ENCODE data around the gene ZNF367. TPM values are rescaled to one million over a fixed set of nuclear protein-coding genes. Genes with fewer than 3 reads are reported as not detected.

ZNF367 gene
- total and polyA plus RNA-seq, 8 donors = 0.58 to 9.8 (median 1.8) TPM; not detected in 1

DNA sequence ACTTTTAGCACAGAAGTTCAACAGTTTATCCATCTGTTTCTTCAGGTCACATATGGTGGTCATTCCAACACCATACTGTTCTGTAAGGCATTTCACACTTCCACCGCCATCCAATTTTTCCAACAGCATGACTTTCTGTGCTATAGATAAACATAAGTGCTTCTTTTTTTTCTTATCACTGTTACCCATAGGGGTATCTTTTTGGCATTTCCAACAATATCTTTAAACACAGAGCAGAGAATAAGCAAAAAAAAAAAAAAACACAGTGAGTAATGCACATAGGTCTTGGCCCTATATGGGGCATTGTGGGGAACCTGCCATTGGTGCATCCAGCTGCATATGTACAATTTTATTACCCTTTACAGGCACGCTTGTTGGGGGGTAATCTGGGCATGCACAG lies 12.2 kb upstream of the ZNF367 start:
- no peaks in the 10 kb centered on the region for H3K27me3 ChIP-seq
- H3K4me1 ChIP-seq = no peaks in the 10 kb centered on the region
- no peak overlapping the region for H3K4me3 ChIP-seq
- DNase-seq = no peak
- WGBS, 5 donors = 89 to 96% (median 95%) methylated on average over 2 of the region's 2 CpGs
- no peak for TF ChIP-seq POLR2A (IDR thresholded peaks at IDR 0.05)
- no peak for TF ChIP-seq POLR2AphosphoS5 (IDR thresholded peaks at IDR 0.05)
- no peak for TF ChIP-seq EP300 (IDR thresholded peaks at IDR 0.05)
- TF ChIP-seq, protein P1, sequence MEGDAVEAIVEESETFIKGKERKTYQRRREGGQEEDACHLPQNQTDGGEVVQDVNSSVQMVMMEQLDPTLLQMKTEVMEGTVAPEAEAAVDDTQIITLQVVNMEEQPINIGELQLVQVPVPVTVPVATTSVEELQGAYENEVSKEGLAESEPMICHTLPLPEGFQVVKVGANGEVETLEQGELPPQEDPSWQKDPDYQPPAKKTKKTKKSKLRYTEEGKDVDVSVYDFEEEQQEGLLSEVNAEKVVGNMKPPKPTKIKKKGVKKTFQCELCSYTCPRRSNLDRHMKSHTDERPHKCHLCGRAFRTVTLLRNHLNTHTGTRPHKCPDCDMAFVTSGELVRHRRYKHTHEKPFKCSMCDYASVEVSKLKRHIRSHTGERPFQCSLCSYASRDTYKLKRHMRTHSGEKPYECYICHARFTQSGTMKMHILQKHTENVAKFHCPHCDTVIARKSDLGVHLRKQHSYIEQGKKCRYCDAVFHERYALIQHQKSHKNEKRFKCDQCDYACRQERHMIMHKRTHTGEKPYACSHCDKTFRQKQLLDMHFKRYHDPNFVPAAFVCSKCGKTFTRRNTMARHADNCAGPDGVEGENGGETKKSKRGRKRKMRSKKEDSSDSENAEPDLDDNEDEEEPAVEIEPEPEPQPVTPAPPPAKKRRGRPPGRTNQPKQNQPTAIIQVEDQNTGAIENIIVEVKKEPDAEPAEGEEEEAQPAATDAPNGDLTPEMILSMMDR (IDR thresholded peaks at IDR 0.05) = no peak
- H3K27ac ChIP-seq = no peak overlapping the region
- H3K36me3 ChIP-seq = no peaks in the 10 kb centered on the region
- peaks cover 0 to 6% (median 0%) of the 10 kb centered on the region in 4 donors for H3K9me3 ChIP-seq
- intact Hi-C loops (cut with DNase I; ENCODE audit: low total_unique reads) = loop anchor here (10.0 kb wide), 1 partner anchor 224 kb away; the partner anchor contains the start of gene PRXL2C

DNA sequence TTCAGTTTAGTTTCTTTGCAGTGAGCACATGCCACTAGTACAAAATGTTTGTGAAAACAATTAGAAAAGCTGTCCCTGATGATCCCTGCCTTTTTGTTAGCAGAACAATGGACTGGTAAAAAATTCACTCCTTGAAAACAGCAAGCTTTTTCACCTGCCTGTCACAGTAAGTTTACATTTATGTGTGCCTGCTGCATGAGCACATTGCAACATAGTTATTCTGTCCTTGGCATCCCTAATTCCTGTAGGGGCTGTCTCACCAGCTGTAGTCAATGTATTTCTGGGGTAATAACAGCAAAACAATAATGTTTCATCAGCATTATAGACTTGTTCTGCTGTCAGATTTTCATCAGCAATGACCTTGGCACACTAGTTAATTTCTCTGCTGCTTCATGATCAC lies 11.6 kb upstream of the ZNF367 start:
- Histone ChIP-seq H3K4me3 (no peak overlapping the region), H3K27ac (no peak overlapping the region), H3K4me1 (no peaks in the 10 kb centered on the region), H3K36me3 (no peaks in the 10 kb centered on the region), H3K27me3 (no peaks in the 10 kb centered on the region), H3K9me3 (no peaks in the 10 kb centered on the region)
- DNase-seq = no peak
- intact Hi-C loops (cut with DNase I; ENCODE audit: low total_unique reads) = loop anchor here (10.0 kb wide), 1 partner anchor 225 kb away; the partner anchor contains the start of gene PRXL2C
- TF ChIP-seq POLR2A (IDR thresholded peaks at IDR 0.05) (no peak), POLR2AphosphoS5 (IDR thresholded peaks at IDR 0.05) (no peak), EP300 (IDR thresholded peaks at IDR 0.05) (no peak)
- TF ChIP-seq, protein P1 (IDR thresholded peaks at IDR 0.05) = no peak

DNA sequence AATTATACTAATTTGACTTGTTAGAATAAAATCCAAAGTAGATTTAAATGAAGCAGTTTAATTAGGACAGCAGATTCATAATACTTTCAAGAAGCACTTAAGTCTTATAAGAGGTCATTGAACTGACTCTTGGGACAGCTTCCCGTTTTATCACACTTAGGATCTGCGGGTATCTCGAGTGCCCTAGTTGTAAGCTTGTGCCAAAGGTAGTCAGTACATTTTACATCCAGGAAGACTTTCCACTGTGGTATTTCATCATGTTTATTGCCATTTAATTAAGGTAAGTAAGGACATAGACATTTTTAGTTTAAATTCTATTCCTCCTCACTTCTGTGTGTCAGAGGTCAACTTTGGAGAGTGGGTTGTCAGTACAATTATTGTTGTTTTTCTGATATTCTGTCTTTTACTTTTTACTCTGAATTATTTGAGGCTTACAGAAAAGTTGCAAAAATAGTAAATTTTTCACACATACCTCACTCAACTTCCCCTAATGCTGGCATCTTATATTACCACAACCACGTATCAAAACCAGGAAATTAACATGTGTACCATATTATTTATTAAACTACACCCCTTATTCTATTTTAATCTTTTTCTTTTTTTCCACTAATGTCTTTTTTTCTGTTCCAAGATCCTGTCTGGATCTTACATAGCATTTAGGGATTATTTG lies 7.5 kb upstream of the ZNF367 start:
- Histone ChIP-seq H3K4me1 (peaks cover 5 to 9% (median 6%) of the 10 kb centered on the region in 4 donors), H3K4me3 (no peak overlapping the region), H3K27me3 (no peaks in the 10 kb centered on the region), H3K36me3 (no peaks in the 10 kb centered on the region), H3K9me3 (no peaks in the 10 kb centered on the region), H3K27ac (no peak overlapping the region)
- TF ChIP-seq POLR2AphosphoS5 (IDR thresholded peaks at IDR 0.05) (no peak), POLR2A (IDR thresholded peaks at IDR 0.05) (no peak), EP300 (IDR thresholded peaks at IDR 0.05) (no peak)
- 57 to 73% (median 69%) methylated on average over 4 of the region's 4 CpGs for WGBS, 5 donors
- intact Hi-C loops (cut with DNase I; ENCODE audit: low total_unique reads) = no loop called here
- DNase-seq = no peak

DNA sequence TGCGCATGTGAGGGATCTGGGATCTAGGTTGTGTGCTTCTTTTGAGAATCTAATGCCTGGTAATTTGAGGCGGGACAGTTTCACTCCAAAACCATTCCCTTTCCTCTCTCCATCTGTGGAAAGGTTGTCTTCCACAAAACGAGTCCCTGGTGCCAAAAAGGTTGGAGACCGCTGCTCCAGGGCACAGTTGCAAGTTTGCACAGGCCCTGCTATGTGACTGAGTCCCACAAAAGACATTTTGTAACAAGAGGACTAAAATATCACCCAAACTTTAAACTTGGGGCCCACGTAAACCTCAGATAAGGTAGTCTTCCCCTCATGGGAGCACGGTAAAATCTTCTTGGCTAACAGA lies 5.8 kb upstream of the ZNF367 start:
- Histone ChIP-seq H3K27ac (no peak overlapping the region), H3K4me3 (no peak overlapping the region), H3K27me3 (no peaks in the 10 kb centered on the region), H3K36me3 (no peaks in the 10 kb centered on the region), H3K4me1 (peaks cover 19 to 24% (median 20%) of the 10 kb centered on the region in 4 donors), H3K9me3 (no peaks in the 10 kb centered on the region)
- WGBS, 5 donors = 74 to 85% (median 82%) methylated on average over 5 to 6 of the region's 6 CpGs
- TF ChIP-seq POLR2A (IDR thresholded peaks at IDR 0.05) (no peak), POLR2AphosphoS5 (IDR thresholded peaks at IDR 0.05) (no peak), EP300 (IDR thresholded peaks at IDR 0.05) (no peak)
- TF ChIP-seq, protein P1 (IDR thresholded peaks at IDR 0.05) = no peak
- DNase-seq = no peak
- intact Hi-C loops (cut with DNase I; ENCODE audit: low total_unique reads) = no loop called here

DNA sequence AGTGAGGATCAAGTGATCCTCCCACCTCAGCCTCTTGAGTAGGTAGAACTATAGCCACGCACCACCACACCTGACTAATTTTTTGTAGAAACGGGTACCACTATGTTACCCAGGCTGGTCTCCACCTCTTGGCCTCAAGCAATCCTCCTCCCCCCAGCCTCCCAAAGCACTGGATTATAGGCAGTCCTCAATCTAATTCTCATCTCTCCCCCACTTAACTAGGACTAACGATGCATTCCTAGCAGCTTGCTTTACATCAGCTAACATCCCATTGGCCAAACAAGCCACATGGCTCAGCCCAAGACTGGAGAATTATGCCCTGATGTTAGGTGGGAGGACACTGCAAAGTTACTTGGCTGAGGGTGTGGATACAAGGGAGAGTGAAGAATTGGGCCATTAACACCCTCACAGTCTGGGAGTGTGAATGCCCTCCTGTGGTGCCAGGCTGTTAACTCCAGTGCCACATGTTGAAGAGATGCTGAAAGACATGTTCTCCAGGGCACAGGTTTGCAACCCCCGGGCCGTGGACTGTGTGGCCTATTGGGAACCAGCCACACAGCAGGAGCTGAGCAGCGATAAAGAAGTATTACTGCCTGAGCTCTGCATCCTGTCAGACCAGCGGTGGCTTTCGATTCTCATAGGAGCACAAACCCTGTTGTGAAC lies 5.3 kb upstream of the ZNF367 start:
- no peaks in the 10 kb centered on the region for H3K9me3 ChIP-seq
- no peak overlapping the region for H3K27ac ChIP-seq
- H3K4me1 ChIP-seq = peaks cover 19 to 24% (median 21%) of the 10 kb centered on the region in 4 donors
- TF ChIP-seq POLR2AphosphoS5 (IDR thresholded peaks at IDR 0.05) (no peak), EP300 (IDR thresholded peaks at IDR 0.05) (no peak), POLR2A (IDR thresholded peaks at IDR 0.05) (no peak)
- TF ChIP-seq, protein P1 (IDR thresholded peaks at IDR 0.05) = no peak
- DNase-seq = no peak
- H3K4me3 ChIP-seq = no peak overlapping the region
- WGBS, 5 donors = 80 to 90% (median 86%) methylated on average over 8 of the region's 8 CpGs
- H3K27me3 ChIP-seq = no peaks in the 10 kb centered on the region
- no peaks in the 10 kb centered on the region for H3K36me3 ChIP-seq
- intact Hi-C loops (cut with DNase I; ENCODE audit: low total_unique reads) = no loop called here
